Activated CD4-positive, CD25-positive, alpha-beta regulatory T cell (primary cell): Measurements from ENCODE around the gene CCNT1.

Source experiments
- DNase-seq, 4 experiments: peaks; one replicate each; lab custom pipeline; 2025; lab: John Stamatoyannopoulos, UW

Gene CCNT1

DNA sequence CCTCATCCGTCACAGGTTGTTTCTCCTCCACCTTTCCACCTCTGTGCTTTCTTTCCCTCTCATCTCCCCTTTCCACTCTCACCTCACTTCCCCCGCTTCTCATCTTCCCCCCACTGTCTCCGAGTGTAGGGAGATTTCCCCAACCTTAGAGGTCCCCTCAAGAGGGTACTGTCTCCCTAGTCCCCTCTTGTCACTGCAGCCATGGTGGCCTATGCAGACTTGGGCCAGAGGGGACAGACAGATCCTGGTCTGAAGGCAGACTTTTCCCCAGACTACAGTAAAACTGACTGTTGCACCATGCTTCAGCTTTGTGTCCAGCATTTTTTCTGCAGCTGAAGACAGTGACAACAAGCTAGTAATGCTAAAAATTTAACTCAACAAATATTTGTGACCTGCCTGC, 75.7 kb downstream of the CCNT1 start:
- DNase-seq = no peak

DNA sequence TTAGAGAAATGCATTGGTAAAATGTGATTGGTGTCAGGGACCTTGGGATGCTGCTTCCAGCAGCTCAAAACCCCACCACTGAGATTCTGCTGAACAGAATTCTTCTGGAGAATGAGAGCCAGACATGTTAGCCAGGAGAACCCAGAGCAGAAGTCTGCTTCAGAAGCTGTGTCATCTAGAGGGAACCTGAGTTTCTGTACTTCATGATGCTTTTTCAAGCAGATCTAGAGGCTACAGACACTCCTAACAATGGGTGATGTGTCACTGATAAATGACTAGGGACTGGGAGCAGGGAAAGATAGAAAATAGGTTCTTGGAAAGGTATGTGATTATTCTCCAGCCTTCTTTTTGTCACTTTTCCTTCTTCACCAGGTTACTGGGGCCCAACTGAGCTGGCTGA, 76.1 kb downstream of the CCNT1 start:
- no peak for DNase-seq
